Dendritic cell treated with granulocyte-macrophage colony-stimulating factor and Interleukin-4, amounts not matched to agents 40 ng/mL and 50 ng/mL, for 4 days (primary cell): Measurements from ENCODE around the gene MYLK2.

Experiments used
- H3K27ac Mint-ChIP-seq: one replicate; pipeline ENCODE4 v1.8.0; 2022; ENCODE audit warnings: mild to moderate bottlenecking, mixed read lengths
- H3K27me3 Mint-ChIP-seq: one replicate; pipeline ENCODE4 v1.8.0; 2022; ENCODE audit warnings: mild to moderate bottlenecking, mixed read lengths
- H3K36me3 Mint-ChIP-seq: one replicate; pipeline ENCODE4 v1.8.0; 2022; ENCODE audit warnings: low read depth, mixed read lengths
- H3K4me1 Mint-ChIP-seq: one replicate; pipeline ENCODE4 v1.8.0; 2022; ENCODE audit warnings: low read depth, mixed read lengths
- H3K4me3 Mint-ChIP-seq: one replicate; pipeline ENCODE4 v1.8.0; 2022; ENCODE audit warnings: mild to moderate bottlenecking, moderate library complexity, mixed read lengths
- H3K9me3 Mint-ChIP-seq: one replicate; pipeline ENCODE4 v1.8.0; 2022; ENCODE audit warnings: mixed read lengths
- intact Hi-C: fragments of 100-400 bp; cut with micrococcal nuclease; formaldehyde crosslinking; loops from one replicate; pipeline ENCODE4 v1.15.0; 2022

MYLK2 gene

GRCh38 chr20:31846793-31847138 lies 27.6 kb downstream of the MYLK2 start:
- intact Hi-C loops = loop anchor here (1.0 kb wide), 1 partner anchor 23 kb away; no protein-coding TSS in a partner anchor
- H3K27ac Mint-ChIP-seq = no peak overlapping the region
- H3K9me3 Mint-ChIP-seq = no peaks in the 10 kb centered on the region
- peaks cover 8% of the 10 kb centered on the region for H3K4me1 Mint-ChIP-seq
- no peaks in the 10 kb centered on the region for H3K36me3 Mint-ChIP-seq
- peaks cover 51% of the 10 kb centered on the region for H3K27me3 Mint-ChIP-seq
- H3K4me3 Mint-ChIP-seq = no peak overlapping the region

- intact Hi-C loops = no loop called here
- no peaks in the 10 kb centered on the region for H3K9me3 Mint-ChIP-seq
- peaks cover under 1% of the 10 kb centered on the region for H3K4me1 Mint-ChIP-seq
- H3K27me3 Mint-ChIP-seq = peaks cover 44% of the 10 kb centered on the region
- no peak overlapping the region for H3K4me3 Mint-ChIP-seq
- no peaks in the 10 kb centered on the region for H3K36me3 Mint-ChIP-seq
- H3K27ac Mint-ChIP-seq = no peak overlapping the region
Observed at GRCh38 chr20:31848088-31848999, 29.2 kb downstream of the MYLK2 start.

DNA sequence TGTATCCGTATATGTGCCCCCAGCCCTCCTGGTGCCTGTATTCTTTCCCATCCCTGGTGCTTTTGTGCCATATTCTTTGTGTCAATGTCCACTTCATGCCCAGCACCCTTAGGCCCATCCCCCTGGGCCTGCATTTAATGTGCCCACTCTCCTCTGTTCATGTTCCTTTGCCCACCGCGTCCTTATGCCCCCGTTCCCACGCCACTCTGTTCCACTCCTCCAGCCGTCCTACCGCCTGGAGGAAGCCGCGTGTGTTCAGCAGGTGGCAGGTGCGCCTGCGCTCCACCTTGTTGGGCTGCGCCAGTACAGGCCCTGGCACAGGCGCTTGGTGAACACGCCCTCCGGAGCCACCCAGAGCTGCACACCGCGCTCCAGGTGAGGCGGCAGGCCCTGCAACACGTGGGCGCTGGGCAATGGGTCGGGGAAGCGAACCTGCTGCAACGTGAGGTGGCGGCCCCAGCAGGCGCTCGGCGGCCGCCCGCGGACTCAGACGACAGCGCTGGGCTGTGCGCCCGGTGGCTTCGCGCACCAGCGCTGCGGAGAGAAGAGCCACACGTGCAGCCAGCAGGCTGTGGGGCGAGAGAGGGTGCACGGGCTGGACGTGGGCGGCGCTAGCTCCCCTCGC lies 30.3 kb downstream of the MYLK2 start:
- Mint-ChIP-seq H3K27ac (no peak overlapping the region), H3K36me3 (no peaks in the 10 kb centered on the region), H3K4me1 (no peaks in the 10 kb centered on the region), H3K27me3 (peaks cover 36% of the 10 kb centered on the region), H3K9me3 (no peaks in the 10 kb centered on the region), H3K4me3 (no peak overlapping the region)
- intact Hi-C loops = no loop called here

DNA sequence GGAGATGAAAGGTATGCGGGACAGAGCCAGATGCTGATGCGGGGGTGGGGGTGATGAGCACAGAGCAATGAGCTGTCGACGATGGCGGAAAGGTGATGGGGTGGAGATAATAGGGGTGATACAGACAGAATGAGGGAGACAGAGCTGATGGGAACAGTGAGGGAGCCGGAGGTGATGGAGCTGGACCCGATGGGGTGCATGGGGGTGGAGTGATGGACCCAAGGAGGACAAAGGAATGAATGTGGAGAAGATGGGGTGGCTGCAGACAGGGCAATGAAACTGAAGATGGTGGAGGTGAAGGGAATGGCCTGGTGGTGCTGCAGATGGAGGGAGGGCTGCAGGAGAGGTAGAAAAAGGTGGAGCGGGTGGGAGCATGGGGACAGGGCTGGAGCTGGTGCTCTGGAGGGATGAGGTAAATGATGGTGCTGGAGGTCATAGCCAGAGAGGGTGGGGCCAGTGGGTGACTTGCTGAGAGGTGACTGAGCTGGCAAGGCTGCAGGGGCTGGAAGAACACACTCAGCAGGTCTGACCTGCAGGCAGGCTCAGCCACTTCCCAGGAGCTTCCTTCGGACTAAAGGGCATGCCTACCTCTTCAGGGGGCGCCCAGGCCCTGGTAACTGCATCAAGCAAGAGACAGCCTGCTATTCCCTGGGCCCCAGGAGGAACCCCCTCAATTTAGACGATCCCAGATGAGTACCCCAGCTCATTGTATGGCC lies 32.2 kb downstream of the MYLK2 start:
- Mint-ChIP-seq H3K4me3 (no peak overlapping the region), H3K27ac (no peak overlapping the region), H3K9me3 (no peaks in the 10 kb centered on the region), H3K36me3 (no peaks in the 10 kb centered on the region), H3K27me3 (peaks cover 35% of the 10 kb centered on the region), H3K4me1 (no peaks in the 10 kb centered on the region)
- intact Hi-C loops = loop anchor here (5.0 kb wide), 1 partner anchor 241 kb away; no protein-coding TSS in a partner anchor

DNA sequence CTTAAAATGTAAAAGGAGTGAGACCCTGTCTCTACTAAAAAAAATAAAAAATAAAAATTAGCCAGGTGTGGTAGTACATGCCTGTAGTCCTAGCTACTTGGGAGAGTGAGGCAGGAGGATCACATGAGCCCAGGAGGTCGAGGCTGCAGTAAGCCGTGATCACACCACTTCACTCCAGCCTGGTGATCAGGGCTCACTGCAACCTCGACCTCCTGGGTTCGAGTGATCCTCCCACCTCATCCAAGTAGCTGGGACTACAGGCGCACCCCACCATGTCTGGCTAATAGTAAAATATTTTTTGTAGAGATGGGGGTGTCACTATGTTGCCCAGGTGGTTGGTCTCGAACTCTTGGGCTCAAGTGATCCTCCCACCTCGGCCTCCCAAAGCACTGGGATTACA lies 34.3 kb downstream of the MYLK2 start:
- intact Hi-C loops = loop anchor here (5.0 kb wide), 1 partner anchor 239 kb away; no protein-coding TSS in a partner anchor
- H3K4me1 Mint-ChIP-seq = no peaks in the 10 kb centered on the region

DNA sequence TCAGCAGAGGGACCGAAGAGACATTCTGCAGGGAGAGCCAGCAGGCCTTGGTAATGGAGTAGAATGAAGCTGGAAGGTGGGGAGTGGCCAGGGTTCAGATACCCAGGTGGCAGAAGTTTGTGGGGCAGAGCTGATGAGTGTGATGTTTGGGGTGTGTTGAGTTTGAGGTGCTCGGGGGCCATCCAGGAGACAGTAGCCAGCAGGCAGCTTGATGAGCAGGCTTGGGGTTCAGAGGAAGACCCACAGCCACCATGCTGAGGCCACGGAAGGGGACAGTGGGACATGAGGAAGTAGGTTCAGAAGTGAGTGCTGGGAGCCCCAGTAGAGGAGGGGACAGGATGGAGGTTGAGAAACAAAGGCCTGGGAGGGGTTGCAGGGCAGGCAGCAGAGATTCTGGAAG lies 37.4 kb downstream of the MYLK2 start:
- Mint-ChIP-seq H3K4me1 (peaks cover 6% of the 10 kb centered on the region), H3K9me3 (no peaks in the 10 kb centered on the region), H3K27me3 (peaks cover 40% of the 10 kb centered on the region), H3K27ac (no peak overlapping the region), H3K4me3 (no peak overlapping the region), H3K36me3 (no peaks in the 10 kb centered on the region)
- intact Hi-C loops = no loop called here

More for the DNA sequence above, 34.3 kb downstream of the MYLK2 start:
- no peak overlapping the region for H3K27ac Mint-ChIP-seq
- no peaks in the 10 kb centered on the region for H3K9me3 Mint-ChIP-seq
- H3K27me3 Mint-ChIP-seq = peaks cover 42% of the 10 kb centered on the region
- no peak overlapping the region for H3K4me3 Mint-ChIP-seq
- H3K36me3 Mint-ChIP-seq = no peaks in the 10 kb centered on the region

DNA sequence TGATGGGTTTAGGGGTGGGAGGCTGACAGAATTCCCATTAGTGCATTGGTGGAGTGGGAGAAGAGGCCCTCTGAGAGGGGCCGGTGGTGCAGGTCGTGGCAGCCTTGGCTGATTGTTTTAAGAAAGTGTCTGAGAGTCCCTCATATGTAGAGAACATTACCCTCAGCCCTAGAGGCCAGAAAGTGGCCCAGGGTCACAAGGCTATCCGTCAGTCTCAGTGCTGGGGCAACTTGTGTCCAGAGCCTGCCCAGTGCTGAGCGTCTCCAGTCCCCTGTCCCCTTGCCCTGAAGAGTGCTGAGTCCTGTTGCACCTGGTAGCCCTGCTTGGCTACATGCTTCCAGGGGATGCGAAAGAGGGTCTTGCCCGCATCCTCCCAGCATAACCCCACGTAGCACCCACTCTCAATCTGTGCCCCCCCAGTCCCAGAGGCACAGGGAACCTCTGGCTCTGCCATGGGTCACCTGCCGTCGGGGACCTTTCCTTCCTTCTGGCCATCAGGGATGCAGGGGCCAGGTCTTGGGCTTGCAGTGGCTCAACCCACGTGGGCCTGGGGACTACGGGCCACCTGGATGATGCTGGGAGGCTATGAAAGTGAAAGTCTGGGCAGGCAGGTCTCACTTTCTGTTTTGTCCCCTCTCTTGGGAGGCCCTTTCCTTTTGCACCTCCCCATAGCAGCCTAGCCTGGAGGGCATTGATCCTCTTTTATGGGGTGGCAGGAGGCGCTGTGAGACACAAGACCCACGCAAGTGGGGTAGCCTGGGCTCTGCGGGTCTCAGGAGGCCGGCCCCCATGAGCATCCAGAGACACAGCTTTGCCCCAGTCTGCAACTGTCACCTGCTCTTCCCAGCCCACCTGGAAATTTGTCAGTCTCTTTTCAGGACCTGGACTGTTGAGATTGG lies 39.0 kb downstream of the MYLK2 start:
- Mint-ChIP-seq H3K27me3 (peaks cover 47% of the 10 kb centered on the region), H3K27ac (no peak overlapping the region), H3K36me3 (no peaks in the 10 kb centered on the region), H3K9me3 (no peaks in the 10 kb centered on the region), H3K4me1 (peaks cover 12% of the 10 kb centered on the region), H3K4me3 (no peak overlapping the region)
- intact Hi-C loops = no loop called here

DNA sequence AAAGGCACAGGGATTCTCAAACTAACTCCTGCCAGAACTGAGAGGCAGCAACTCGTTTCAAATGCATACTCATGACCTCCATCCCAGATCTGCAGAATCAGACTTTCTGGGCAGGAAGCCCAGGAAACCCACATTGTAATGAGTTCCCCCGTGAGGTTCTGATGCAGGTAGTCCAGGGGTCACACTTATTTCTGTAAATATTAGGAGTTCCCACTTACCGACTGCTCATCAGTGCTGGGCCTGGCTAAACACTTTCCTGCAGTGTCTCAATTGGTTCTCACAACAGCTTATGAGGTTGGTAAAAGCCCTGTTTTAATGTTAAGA lies 39.6 kb downstream of the MYLK2 start:
- Mint-ChIP-seq H3K36me3 (no peaks in the 10 kb centered on the region), H3K27me3 (peaks cover 47% of the 10 kb centered on the region), H3K4me1 (peaks cover 12% of the 10 kb centered on the region), H3K4me3 (no peak overlapping the region), H3K9me3 (no peaks in the 10 kb centered on the region), H3K27ac (no peak overlapping the region)
- intact Hi-C loops = no loop called here

DNA sequence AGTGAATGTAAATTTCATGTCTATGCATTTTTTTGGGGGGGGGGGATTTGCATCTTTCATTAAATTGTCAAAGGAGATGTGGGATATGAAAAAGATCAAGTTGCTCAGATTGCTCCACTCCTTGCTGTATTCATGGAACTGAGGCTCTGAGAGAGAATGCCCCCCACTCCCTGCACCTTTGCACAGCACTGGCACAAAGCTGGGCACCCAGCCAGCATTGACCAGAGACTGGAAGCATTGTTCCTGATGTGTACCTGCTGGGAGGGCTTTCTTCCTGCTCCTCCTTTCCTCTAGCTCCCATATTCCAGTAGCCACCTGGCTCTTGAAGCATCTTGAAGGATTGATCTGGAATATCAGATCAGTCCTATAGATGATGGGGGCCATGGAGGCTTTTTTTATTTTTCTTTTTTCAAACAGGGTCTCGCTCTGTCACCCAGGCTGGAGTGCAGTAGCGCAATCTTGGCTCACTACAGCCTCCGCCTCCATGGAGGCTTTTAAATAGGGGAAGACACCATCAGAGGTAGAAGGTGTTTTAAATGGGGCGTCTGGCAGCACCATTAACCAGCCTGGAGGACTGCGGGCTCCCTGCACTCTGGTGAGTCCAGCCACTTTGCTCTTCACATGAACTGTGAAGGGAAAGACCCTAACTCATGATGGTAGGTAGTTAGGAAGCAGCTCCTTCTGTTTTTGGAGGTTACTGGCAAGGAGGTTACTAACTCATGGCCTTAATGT lies 40.3 kb downstream of the MYLK2 start:
- intact Hi-C loops = no loop called here
- Mint-ChIP-seq H3K4me3 (no peak overlapping the region), H3K27ac (no peak overlapping the region), H3K27me3 (peaks cover 49% of the 10 kb centered on the region), H3K9me3 (no peaks in the 10 kb centered on the region), H3K36me3 (no peaks in the 10 kb centered on the region), H3K4me1 (peaks cover 12% of the 10 kb centered on the region)

- Mint-ChIP-seq H3K4me1 (peaks cover 12% of the 10 kb centered on the region), H3K27me3 (peaks cover 49% of the 10 kb centered on the region), H3K9me3 (no peaks in the 10 kb centered on the region), H3K4me3 (no peak overlapping the region), H3K27ac (no peak overlapping the region), H3K36me3 (no peaks in the 10 kb centered on the region)
- intact Hi-C loops = no loop called here
Observed at GRCh38 chr20:31859998-31860380, 40.8 kb downstream of the MYLK2 start.

DNA sequence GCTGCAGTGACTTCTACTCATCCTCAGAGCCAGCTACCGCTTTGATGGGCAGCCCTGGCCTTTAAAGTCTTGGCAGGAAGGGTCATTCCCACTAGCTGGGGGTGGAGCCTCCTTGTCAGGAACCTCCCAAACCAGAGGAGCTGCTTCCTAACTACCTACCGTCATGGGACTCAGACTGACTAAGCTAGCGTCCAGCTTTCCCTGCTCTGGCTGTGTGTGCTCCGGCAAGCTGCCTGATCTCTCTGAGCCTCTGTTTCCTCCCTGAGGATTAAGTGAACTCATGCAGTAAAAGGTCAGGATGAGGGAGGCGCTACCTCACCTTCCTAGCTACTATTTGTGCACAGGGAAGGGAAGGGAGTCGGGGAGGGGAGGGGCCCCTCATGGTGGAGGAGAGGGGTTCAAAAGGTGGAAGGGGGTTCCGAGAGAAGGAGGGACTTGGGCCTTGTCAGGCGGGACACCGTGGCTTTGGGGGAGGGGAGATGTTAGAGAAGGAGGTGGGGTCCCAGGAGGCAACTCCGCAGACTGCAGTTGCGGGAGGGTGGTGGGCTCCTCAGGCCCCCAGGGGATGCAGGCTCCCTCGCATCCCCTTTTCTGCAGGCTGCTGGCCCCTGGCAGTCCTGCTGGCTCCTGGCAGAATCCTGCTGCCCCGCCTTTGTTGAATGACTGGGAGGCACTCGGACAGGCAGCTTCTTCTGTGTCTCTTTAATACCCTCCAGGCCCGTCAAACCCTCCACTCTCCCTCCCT lies 41.4 kb downstream of the MYLK2 start:
- no peak overlapping the region for H3K4me3 Mint-ChIP-seq
- peaks cover 49% of the 10 kb centered on the region for H3K27me3 Mint-ChIP-seq
- no peaks in the 10 kb centered on the region for H3K36me3 Mint-ChIP-seq
- intact Hi-C loops = no loop called here
- peaks cover 12% of the 10 kb centered on the region for H3K4me1 Mint-ChIP-seq
- H3K27ac Mint-ChIP-seq = no peak overlapping the region
- no peaks in the 10 kb centered on the region for H3K9me3 Mint-ChIP-seq

DNA sequence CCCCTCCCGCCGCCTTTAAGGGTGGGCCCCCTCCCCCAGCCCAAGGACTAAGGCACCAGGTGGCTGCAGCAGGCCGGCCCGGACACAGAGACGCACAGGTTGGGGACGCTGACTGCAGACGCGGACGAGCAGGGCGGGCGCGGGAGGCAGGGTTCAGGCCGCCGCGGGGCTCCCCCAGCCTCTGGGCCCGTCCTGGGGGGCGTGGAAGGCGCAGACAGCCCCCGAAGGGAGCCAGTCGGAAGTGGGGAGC lies 41.9 kb downstream of the MYLK2 start:
- Mint-ChIP-seq H3K36me3 (no peaks in the 10 kb centered on the region), H3K4me1 (peaks cover 12% of the 10 kb centered on the region), H3K9me3 (no peaks in the 10 kb centered on the region), H3K27ac (no peak overlapping the region), H3K4me3 (no peak overlapping the region), H3K27me3 (peaks cover 49% of the 10 kb centered on the region)
- intact Hi-C loops = no loop called here
